WTC11 (cell line): ENCODE measurements around the gene CKM. TPM values are rescaled to one million over a fixed set of nuclear protein-coding genes. Genes with fewer than 3 reads are reported as not detected.

Experiments used
- ATAC-seq: fragments of 200-7000 bp; cut with Tn5 transposase; 2 replicates; pipeline ENCODE4 v1.10.0; 2021; ENCODE audit warnings: mild to moderate bottlenecking, moderate library complexity
- CTCF ChIA-PET: fragments of 300-600 bp; sonication (Branson Sonifier 250); formaldehyde crosslinking; loops from one replicate; lab custom pipeline; 2021; ENCODE audit warnings: antibody characterized with exemption; lab: Charles Lee
- POLR2A ChIA-PET: fragments of 350-600 bp; sonication (Branson Sonifier 250); formaldehyde crosslinking; loops from one replicate; lab custom pipeline; 2021; ENCODE audit warnings: antibody characterized with exemption; lab: Charles Lee
- DNase-seq: peaks from one replicate; pipeline ENCODE4 v3.0.0; 2021; ENCODE audit warnings: low spot score
- H3K27ac Mint-ChIP-seq: 2 replicates; pipeline ENCODE4 v1.8.0; 2021; ENCODE audit warnings: mixed read lengths
- H3K27me3 Mint-ChIP-seq: 2 replicates; pipeline ENCODE4 v1.8.0; 2021; ENCODE audit warnings: low read depth, mild to moderate bottlenecking, moderate library complexity, mixed read lengths
- H3K36me3 Mint-ChIP-seq: 2 replicates; pipeline ENCODE4 v1.8.0; 2021; ENCODE audit warnings: mixed read lengths
- H3K4me1 Mint-ChIP-seq: 2 replicates; pipeline ENCODE4 v1.8.0; 2022; ENCODE audit warnings: mixed read lengths
- H3K4me3 Mint-ChIP-seq: 2 replicates; pipeline ENCODE4 v1.8.0; 2021; ENCODE audit warnings: mild to moderate bottlenecking, moderate library complexity, mixed read lengths
- H3K9me3 Mint-ChIP-seq: 2 replicates; pipeline ENCODE4 v1.8.0; 2021; ENCODE audit warnings: mixed read lengths
- ATF1 ChIP-seq: sonication (generic); formaldehyde crosslinking; IDR thresholded peaks from 2 replicates; pipeline ENCODE4 v1.8.1; 2023; ENCODE audit warnings: mild to moderate bottlenecking, moderate library complexity, missing genetic modification reagents
- CBFB ChIP-seq: sonication (generic); formaldehyde crosslinking; IDR thresholded peaks from 2 replicates; pipeline ENCODE4 v1.8.1; 2022; ENCODE audit warnings: mild to moderate bottlenecking, low read depth, missing genetic modification reagents
- GTF2I ChIP-seq: fragments of 250-450 bp; sonication (Bioruptor Pico); conservative IDR thresholded peaks from 2 replicates; pipeline ENCODE4 v1.4.0; 2021; ENCODE audit warnings: mild to moderate bottlenecking
- IRF2 ChIP-seq: sonication (generic); formaldehyde crosslinking; IDR thresholded peaks from 2 replicates; pipeline ENCODE4 v1.8.0; 2022; ENCODE audit warnings: low read depth, missing genetic modification reagents, borderline replicate concordance
- KAT7 ChIP-seq: sonication (generic); formaldehyde crosslinking; IDR thresholded peaks from 2 replicates; pipeline ENCODE4 v1.8.1; 2023; ENCODE audit warnings: missing genetic modification reagents, mild to moderate bottlenecking, borderline replicate concordance
- NFATC4 ChIP-seq: fragments of 250-450 bp; sonication (Bioruptor Pico); IDR thresholded peaks from 2 replicates; pipeline ENCODE4 v1.9.0; 2021; ENCODE audit warnings: mild to moderate bottlenecking
- OVOL2 ChIP-seq: fragments of 250-450 bp; sonication (Bioruptor Pico); IDR thresholded peaks from 2 replicates; pipeline ENCODE4 v1.9.0; 2021; ENCODE audit warnings: mild to moderate bottlenecking, borderline replicate concordance
- TP53 ChIP-seq: sonication (generic); formaldehyde crosslinking; IDR thresholded peaks from 2 replicates; pipeline ENCODE4 v1.8.1; 2023; ENCODE audit warnings: mild to moderate bottlenecking, missing genetic modification reagents
- ZBTB21 ChIP-seq: sonication (generic); formaldehyde crosslinking; IDR thresholded peaks from 2 replicates; pipeline ENCODE4 v1.8.1; 2023; ENCODE audit warnings: mild to moderate bottlenecking, missing genetic modification reagents, borderline replicate concordance
- ZNF121 ChIP-seq: sonication (generic); formaldehyde crosslinking; IDR thresholded peaks from 2 replicates; pipeline ENCODE4 v1.8.0; 2023; ENCODE audit warnings: missing genetic modification reagents
- ZNF423 ChIP-seq: fragments of 250-450 bp; sonication (Bioruptor Pico); IDR thresholded peaks from 2 replicates; pipeline ENCODE4 v2.1.2; 2022; ENCODE audit warnings: mild to moderate bottlenecking, moderate library complexity
- ZNF425 ChIP-seq: fragments of 250-450 bp; sonication (Bioruptor Pico); conservative IDR thresholded peaks from 2 replicates; pipeline ENCODE4 v1.9.0; 2021; ENCODE audit warnings: mild to moderate bottlenecking
- total RNA-seq: library from RNA; stranded (reverse); gene quantifications from 3 replicates; pipeline ENCODE4 v1.2.3, GENCODE V29; 2021
- TF ChIP-seq, protein P1 (sequence below): fragments of 250-450 bp; sonication (Bioruptor Pico); IDR thresholded peaks from 2 replicates; pipeline ENCODE4 v2.1.2; 2022; ENCODE audit warnings: mild to moderate bottlenecking, moderate library complexity
- TF ChIP-seq, protein P2 (sequence below): sonication (generic); formaldehyde crosslinking; conservative IDR thresholded peaks from 2 replicates; pipeline ENCODE4 v1.8.1; 2022; ENCODE audit warnings: mild to moderate bottlenecking, missing genetic modification reagents
- TF ChIP-seq, protein P3 (sequence below): fragments of 250-450 bp; sonication (Bioruptor Pico); IDR thresholded peaks from 2 replicates; pipeline ENCODE4 v1.9.0; 2021; ENCODE audit warnings: mild to moderate bottlenecking, borderline replicate concordance

The CKM gene
- total RNA-seq, 1 experiment from 2014 or later = not detected

DNA sequence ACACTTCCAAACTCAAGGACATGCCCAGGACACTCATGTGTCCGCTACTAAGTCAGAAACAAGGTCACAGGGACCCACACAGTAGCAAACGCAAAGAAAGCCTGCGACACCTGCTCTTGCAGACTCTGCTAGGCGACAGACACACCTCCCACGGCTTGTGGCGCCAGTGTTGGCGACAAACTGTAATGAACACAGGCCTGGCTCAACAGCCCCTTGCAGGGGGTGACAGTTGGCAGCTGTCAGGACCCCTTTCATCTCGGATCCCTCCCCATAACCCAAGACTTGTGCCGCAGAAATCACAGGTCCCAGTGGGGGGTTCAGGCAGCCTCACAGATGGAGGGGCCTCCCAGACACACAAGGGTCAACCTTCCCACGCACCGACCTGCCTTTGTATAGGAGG is 364 bp downstream of the CKM start (continued):
- TF ChIP-seq KAT7 (CRISPR knock-in tag) = no peak
- TF ChIP-seq, protein P1, sequence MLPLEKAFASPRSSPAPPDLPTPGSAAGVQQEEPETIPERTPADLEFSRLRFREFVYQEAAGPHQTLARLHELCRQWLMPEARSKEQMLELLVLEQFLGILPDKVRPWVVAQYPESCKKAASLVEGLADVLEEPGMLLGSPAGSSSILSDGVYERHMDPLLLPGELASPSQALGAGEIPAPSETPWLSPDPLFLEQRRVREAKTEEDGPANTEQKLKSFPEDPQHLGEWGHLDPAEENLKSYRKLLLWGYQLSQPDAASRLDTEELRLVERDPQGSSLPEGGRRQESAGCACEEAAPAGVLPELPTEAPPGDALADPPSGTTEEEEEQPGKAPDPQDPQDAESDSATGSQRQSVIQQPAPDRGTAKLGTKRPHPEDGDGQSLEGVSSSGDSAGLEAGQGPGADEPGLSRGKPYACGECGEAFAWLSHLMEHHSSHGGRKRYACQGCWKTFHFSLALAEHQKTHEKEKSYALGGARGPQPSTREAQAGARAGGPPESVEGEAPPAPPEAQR (CRISPR knock-in tag) = no peak
- no peak for TF ChIP-seq NFATC4
- TF ChIP-seq GTF2I = no peak
- no peak for TF ChIP-seq ZNF425
- TF ChIP-seq TP53 (CRISPR knock-in tag) = no peak

- peaks cover 18% of the 10 kb centered on the region for H3K4me1 Mint-ChIP-seq
- H3K36me3 Mint-ChIP-seq = no peaks in the 10 kb centered on the region
- CTCF ChIA-PET = no interaction called here
- ATAC-seq (no peak), DNase-seq (no peak)
- no peak overlapping the region for H3K4me3 Mint-ChIP-seq
- TF ChIP-seq, protein P2, sequence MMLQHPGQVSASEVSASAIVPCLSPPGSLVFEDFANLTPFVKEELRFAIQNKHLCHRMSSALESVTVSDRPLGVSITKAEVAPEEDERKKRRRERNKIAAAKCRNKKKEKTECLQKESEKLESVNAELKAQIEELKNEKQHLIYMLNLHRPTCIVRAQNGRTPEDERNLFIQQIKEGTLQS (CRISPR knock-in tag) = no peak
- TF ChIP-seq, protein P3, sequence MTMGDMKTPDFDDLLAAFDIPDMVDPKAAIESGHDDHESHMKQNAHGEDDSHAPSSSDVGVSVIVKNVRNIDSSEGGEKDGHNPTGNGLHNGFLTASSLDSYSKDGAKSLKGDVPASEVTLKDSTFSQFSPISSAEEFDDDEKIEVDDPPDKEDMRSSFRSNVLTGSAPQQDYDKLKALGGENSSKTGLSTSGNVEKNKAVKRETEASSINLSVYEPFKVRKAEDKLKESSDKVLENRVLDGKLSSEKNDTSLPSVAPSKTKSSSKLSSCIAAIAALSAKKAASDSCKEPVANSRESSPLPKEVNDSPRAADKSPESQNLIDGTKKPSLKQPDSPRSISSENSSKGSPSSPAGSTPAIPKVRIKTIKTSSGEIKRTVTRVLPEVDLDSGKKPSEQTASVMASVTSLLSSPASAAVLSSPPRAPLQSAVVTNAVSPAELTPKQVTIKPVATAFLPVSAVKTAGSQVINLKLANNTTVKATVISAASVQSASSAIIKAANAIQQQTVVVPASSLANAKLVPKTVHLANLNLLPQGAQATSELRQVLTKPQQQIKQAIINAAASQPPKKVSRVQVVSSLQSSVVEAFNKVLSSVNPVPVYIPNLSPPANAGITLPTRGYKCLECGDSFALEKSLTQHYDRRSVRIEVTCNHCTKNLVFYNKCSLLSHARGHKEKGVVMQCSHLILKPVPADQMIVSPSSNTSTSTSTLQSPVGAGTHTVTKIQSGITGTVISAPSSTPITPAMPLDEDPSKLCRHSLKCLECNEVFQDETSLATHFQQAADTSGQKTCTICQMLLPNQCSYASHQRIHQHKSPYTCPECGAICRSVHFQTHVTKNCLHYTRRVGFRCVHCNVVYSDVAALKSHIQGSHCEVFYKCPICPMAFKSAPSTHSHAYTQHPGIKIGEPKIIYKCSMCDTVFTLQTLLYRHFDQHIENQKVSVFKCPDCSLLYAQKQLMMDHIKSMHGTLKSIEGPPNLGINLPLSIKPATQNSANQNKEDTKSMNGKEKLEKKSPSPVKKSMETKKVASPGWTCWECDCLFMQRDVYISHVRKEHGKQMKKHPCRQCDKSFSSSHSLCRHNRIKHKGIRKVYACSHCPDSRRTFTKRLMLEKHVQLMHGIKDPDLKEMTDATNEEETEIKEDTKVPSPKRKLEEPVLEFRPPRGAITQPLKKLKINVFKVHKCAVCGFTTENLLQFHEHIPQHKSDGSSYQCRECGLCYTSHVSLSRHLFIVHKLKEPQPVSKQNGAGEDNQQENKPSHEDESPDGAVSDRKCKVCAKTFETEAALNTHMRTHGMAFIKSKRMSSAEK = no peak
- TF ChIP-seq ATF1 (CRISPR knock-in tag) (no peak), ZNF423 (CRISPR knock-in tag) (no peak), ZBTB21 (CRISPR knock-in tag) (no peak), CBFB (no peak), IRF2 (no peak)
- POLR2A ChIA-PET = no interaction called here
- H3K27me3 Mint-ChIP-seq = peaks cover 39% of the 10 kb centered on the region
- no peak overlapping the region for H3K27ac Mint-ChIP-seq
- H3K9me3 Mint-ChIP-seq = no peaks in the 10 kb centered on the region
These were observed 827 bp downstream of the CKM start for GRCh38 chr19:45321848-45322247.

- peaks cover 15% of the 10 kb centered on the region for H3K4me1 Mint-ChIP-seq
- peaks cover 45% of the 10 kb centered on the region for H3K27me3 Mint-ChIP-seq
- H3K36me3 Mint-ChIP-seq = no peaks in the 10 kb centered on the region
- H3K9me3 Mint-ChIP-seq = no peaks in the 10 kb centered on the region
- no peak overlapping the region for H3K27ac Mint-ChIP-seq
- POLR2A ChIA-PET = no interaction called here
- no peak for ATAC-seq
- CTCF ChIA-PET = interaction anchor here (0.6 kb wide), 1 partner anchor 70 kb away, joined by 4 read pairs; no protein-coding TSS in a partner anchor
- DNase-seq = no peak
- TF ChIP-seq OVOL2 (CRISPR knock-in tag) (no peak), ZNF121 (peak; percentile 94; the same call in 1 of the 2 replicates), GTF2I (peak; percentile 65; the same call in 1 of the 2 replicates)
- no peak overlapping the region for H3K4me3 Mint-ChIP-seq
These were observed 1.5 kb downstream of the CKM start for GRCh38 chr19:45320997-45321775.
